ENCODE results near the gene PPP2R5E. TPM values are rescaled to one million over a fixed set of nuclear protein-coding genes. Genes with fewer than 3 reads are reported as not detected.

Gene PPP2R5E
- total RNA-seq, 1 donor: 24.1 TPM

Other genes starting within 250 kb of the PPP2R5E start
- not detected for gene GPHB5, start 224.4 kb downstream of the PPP2R5E start, total RNA-seq
- 19.4 TPM for gene WDR89, start 98.5 kb upstream of the PPP2R5E start, total RNA-seq
- 21.8 TPM for gene SGPP1, start 184.7 kb upstream of the PPP2R5E start, total RNA-seq

All from mononuclear cell (primary cell).